Measurements from ENCODE around the gene TMEM52B.
"Not testable (repeated sequence)": the region's sequence is repeated elsewhere in the genome, so short reads cannot be mapped to it uniquely, and the experiment has no call there.

Gene TMEM52B

GRCh38 chr12:10211940-10212738, 33.3 kb downstream of the TMEM52B start:
- peak; percentile 97 for DNase-seq (ENCODE audit: low spot score)

DNA sequence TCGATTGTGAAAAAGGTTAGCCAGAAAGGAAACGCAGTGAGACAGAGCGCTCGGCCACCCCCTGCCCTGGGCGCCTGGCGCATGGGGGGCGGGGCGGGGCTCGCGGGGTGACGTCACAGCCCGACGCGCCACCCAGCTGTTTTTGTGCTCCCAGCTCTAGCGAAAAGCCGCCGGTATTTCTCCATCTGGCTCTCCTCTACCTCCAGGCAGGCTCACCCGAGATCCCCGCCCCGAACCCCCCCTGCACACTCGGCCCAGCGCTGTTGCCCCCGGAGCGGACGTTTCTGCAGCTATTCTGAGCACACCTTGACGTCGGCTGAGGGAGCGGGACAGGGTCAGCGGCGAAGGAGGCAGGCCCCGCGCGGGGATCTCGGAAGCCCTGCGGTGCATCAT, 33.9 kb downstream of the TMEM52B start, which contains the start of gene GABARAPL1:
Gene GABARAPL1, plus strand, starts transcription at position 139 of the 393 bp plus-strand sequence. Its CDS starts 253 bp downstream, at position 392.
- peak; percentile 88 for DNase-seq (ENCODE audit: low spot score)

GRCh38 chr12:10213168-10214135, 34.6 kb downstream of the TMEM52B start:
- peak; percentile 80 for DNase-seq (ENCODE audit: low spot score)

GRCh38 chr12:10214136-10214894, 35.5 kb downstream of the TMEM52B start:
- DNase-seq (ENCODE audit: low spot score) = no peak

DNA sequence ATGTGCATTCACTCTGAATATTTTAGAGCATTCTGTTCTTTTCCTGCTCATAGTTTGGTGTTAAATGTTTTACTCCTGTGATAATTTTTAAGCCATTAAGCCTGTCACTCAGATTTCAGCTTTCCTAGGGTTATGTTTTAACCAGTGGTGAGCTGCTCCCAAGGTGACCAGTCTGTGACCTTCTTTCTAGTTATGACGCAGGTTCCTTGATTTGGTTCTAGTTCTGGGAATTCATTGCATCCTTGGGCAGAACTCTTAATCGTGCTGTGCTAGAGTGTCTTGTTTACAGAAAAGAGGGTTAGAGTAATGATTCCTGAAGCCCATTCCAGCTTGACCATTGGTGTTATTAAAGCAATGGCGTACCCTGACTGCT, 36.0 kb downstream of the TMEM52B start:
- no peak for DNase-seq (ENCODE audit: low spot score)

- no peak for DNase-seq (ENCODE audit: low spot score)
These were observed 36.6 kb downstream of the TMEM52B start for GRCh38 chr12:10215436-10215835.

- not testable (repeated sequence) for DNase-seq (ENCODE audit: low spot score)
These were observed 37.1 kb downstream of the TMEM52B start for GRCh38 chr12:10215946-10216345.

DNA sequence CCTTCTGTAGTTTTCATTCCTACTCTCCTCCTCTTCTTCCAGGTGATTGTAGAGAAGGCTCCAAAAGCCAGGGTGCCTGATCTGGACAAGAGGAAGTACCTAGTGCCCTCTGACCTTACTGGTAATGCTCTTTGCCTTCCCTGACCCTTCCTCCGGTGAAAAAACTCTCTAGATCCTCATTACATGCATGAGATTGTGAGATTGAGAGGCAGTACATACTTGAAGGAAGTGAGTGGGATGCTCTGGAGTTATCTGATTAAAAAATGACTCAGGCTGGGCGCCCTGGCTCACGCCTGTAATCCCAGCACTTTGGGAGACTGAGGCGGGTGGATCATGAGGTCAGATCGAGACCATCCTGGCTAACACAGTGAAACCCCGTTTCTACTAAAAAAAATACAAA, 39.2 kb downstream of the TMEM52B start:
- DNase-seq (ENCODE audit: low spot score) = no peak

DNA sequence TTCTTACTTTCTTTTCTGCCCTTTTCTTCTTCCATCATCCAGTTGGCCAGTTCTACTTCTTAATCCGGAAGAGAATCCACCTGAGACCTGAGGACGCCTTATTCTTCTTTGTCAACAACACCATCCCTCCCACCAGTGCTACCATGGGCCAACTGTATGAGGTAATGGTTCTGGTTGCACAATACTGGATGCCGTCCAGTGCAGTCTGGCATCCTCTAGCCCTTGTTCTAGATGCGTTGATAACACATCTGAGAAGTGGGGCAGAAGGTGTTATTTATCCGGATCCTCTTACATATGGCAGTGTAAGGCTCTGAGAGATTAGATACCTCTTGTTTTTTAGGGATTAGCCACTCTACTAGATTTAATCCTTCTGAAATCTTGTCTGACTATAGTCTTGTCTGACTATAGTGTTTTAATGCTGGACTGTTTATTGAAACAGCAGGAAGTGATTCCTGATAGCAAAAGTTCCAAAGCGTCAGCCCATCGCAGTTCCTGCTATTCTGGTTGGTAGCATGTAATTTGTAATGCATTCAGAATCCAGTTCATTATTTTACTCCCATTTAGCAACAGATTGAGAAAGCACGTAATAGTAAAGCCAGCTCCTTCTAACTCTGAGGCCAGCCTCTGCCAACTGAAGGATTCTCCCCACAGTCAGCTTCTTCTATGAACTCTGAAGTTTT, 41.7 kb downstream of the TMEM52B start:
- peak; percentile 82 for DNase-seq (ENCODE audit: low spot score)

- no peak for DNase-seq (ENCODE audit: low spot score)
These were observed 43.0 kb downstream of the TMEM52B start for GRCh38 chr12:10221846-10222245.

DNA sequence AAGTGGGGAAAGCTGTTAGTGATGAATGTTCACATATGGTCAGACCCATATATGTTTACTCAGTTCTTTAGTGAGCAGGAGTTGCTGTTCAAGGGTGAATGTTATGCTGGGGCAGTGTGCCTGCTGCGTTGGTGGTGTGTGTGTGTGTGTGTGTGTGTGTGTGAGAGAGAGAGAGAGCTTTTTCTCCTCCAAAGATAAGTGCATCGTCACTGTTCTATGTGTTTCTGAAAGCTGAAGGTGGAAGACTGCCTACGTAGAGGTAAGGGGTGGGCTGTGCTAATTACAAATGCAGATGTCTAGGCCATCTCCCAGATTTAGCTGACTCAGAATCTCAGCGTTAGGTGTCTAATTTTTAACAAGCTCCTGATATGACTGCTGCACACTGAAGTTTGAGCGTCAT, 44.4 kb downstream of the TMEM52B start:
- DNase-seq (ENCODE audit: low spot score) = peak; percentile 37

- not testable (repeated sequence) for DNase-seq (ENCODE audit: low spot score)
These were observed 46.6 kb downstream of the TMEM52B start for GRCh38 chr12:10225426-10225825.

- no peak for DNase-seq (ENCODE audit: low spot score)
These were observed 47.3 kb downstream of the TMEM52B start for GRCh38 chr12:10226086-10226485.

DNA sequence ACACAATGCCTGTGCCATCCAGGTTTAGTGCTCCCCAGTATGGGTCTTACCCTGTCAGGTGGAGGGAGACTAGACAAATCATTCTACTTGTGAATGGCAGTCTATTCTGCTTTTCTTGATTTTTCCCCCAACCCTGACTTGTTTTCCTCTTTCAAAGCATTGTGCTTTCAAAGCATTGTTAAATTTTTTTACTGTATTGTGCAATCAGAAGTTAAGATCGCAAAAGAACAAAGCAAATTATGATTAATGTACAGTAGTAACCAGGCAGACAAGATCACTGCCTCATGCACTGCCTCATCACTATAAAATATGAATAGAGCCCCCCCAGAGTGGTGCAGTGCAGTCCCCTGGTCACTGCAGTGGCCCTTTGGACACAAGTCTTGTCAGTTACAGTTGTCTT, 47.9 kb downstream of the TMEM52B start:
- DNase-seq (ENCODE audit: low spot score) = no peak

DNA sequence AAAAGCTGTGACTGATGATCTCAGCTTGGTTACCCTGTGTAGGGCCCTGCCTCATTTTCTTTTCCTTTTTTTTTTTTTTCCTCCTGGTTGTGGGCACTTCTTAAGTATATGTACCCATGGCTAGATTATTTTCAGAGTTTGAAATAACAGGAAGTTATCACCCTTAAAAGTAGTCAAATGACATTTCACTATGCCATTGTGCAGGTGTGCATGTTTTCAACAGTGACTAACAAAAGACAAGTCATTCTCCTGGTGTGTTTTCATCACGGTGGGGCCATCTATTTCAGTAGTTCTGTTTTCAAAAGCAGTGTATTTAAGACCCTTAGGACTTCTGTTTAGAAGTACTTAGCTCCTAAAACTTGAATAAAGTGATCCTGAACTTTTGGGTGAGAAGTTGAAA, 48.8 kb downstream of the TMEM52B start:
- no peak for DNase-seq (ENCODE audit: low spot score)

DNA sequence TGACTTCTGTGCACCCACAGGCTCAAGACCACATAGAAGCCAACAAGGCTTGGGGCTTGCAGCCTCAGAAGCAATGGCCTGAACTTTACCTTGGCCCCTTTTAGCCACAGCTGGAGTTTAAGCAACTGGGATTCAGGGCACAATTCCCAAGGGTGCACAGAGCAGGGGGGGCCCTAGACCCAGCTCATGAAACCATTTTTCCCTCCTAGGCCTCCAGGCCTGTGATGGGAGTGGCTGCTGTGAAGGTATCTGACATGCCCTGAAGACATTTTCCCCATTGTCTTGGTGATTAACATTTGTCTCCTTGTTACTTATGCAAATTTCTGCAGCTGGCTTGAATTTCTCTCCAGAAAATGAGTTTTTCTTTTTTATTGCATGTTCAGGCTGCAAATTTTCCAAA, 55.7 kb downstream of the TMEM52B start:
- DNase-seq (ENCODE audit: low spot score) = no peak

- DNase-seq (ENCODE audit: low spot score) = peak; percentile 72
These were observed 57.2 kb downstream of the TMEM52B start for GRCh38 chr12:10235761-10236631.

DNA sequence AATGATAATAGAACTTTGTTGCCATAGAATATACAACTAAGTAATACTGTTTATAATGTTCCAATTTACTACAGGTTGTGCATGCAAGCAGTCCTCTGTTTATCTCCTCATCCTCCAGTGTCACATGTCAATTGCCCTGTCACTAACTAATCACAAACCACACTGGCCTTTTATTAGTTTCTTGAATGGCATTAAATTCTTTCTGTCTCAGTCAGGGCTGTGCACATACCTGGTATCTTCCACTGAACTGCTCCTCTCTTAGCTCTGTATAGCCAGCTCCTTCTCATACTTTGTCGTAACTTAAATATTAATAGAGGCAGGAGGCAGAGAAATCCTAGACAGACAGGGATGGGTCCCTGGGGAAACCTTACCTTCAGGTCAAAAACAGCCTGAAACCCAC, 57.9 kb downstream of the TMEM52B start:
- DNase-seq (ENCODE audit: low spot score) = no peak

- no peak for DNase-seq (ENCODE audit: low spot score)
These were observed 59.7 kb downstream of the TMEM52B start for GRCh38 chr12:10238526-10238925.

DNA sequence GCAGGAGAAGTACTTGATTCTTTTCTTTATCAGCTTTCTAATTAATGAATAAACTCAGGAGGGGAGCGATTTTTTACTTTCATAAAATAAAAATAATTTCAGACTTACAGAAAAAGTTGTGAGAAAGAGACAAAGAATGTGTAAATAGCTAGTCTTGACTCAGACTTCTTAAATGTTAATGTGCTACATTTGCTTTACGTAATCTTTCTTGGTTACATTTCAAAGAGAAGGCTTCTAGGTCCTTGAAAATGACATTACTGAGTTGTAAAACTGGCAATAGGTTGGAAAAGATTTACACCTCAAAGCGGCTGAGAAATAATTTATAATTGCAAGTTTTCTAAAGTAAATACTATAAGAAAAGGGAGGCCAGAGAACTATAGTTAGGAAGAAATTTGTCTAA, 62.5 kb downstream of the TMEM52B start:
- no peak for DNase-seq (ENCODE audit: low spot score)
